ENCODE results near the gene TMEM255B.
A peak's percentile ranks its signal among the peaks of the same experiment; 100 is the strongest.

TMEM255B gene

GRCh38 chr13:113813749-113814434, 54.9 kb downstream of the TMEM255B start:
- H3K27ac ChIP-seq = no peak overlapping the region

DNA sequence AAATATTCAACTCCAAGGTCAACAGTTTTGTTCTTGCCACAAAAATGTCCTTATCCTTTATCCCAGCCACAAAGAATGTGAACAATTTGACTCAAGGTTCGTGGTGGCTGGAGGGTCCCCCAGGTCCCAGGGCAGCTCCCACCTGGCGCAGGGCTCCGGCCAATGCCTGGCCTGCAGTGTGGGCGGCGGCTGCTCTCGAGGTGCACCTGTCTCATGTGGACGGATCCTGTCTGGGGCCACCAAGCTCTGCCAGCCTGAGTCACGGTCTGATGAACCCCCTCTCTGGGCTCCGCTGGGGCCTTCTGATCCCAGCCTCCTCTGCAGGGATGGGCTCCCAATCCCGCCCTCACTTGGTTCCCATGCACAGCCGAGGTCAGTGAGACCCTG, 55.4 kb downstream of the TMEM255B start:
- H3K27ac ChIP-seq = no peak overlapping the region

More at GRCh38 chr13:113813749-113814434, 54.9 kb downstream of the TMEM255B start:
- TF ChIP-seq, protein P1, sequence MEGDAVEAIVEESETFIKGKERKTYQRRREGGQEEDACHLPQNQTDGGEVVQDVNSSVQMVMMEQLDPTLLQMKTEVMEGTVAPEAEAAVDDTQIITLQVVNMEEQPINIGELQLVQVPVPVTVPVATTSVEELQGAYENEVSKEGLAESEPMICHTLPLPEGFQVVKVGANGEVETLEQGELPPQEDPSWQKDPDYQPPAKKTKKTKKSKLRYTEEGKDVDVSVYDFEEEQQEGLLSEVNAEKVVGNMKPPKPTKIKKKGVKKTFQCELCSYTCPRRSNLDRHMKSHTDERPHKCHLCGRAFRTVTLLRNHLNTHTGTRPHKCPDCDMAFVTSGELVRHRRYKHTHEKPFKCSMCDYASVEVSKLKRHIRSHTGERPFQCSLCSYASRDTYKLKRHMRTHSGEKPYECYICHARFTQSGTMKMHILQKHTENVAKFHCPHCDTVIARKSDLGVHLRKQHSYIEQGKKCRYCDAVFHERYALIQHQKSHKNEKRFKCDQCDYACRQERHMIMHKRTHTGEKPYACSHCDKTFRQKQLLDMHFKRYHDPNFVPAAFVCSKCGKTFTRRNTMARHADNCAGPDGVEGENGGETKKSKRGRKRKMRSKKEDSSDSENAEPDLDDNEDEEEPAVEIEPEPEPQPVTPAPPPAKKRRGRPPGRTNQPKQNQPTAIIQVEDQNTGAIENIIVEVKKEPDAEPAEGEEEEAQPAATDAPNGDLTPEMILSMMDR (conservative IDR thresholded peaks at IDR 0.05) = no peak

DNA sequence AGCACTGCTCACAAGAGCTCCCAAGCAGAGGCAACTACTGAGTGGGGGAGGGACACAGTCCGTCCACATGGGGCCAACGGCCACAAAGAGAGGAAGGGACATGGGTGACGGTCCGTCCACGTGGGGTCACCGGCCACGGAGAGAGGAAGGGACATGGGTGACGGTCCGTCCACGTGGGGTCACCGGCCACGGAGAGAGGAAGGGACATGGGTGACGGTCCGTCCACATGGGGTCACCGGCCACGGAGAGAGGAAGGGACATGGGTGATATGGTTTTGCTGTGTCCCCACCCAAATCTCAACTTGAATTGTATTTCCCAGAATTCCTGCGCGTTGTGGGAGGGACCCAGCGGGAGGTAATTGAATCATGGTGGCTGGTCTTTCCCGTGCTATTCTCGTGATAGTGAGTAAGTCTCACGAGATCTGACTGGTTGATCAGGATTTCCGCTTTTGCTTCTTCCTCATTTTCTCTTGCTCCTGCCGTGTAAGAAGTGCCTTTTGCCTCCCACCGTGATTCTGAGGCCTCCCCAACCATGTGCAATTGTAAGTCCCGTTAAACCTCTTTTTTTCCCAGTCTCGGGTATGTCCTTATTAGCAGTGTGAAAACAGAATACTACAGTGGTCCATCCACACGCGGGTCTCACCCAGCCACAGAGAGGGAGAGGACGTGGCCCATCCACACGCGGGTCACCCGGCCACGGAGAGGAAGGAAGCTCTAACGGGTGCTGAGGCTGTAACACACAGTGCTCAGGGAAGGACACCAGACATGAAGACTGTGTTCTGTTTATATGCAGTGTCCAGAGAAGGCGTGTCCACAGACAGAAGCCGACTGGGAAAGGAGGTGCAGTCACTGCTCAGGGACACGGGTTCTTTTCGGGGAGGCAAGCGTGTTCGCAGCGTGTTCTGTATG, 56.4 kb downstream of the TMEM255B start:
- TF ChIP-seq, protein P1 (conservative IDR thresholded peaks at IDR 0.05) = no peak
- no peak overlapping the region for H3K27ac ChIP-seq

More for the DNA sequence above, 55.4 kb downstream of the TMEM255B start:
- TF ChIP-seq, protein P1 (conservative IDR thresholded peaks at IDR 0.05) = no peak

DNA sequence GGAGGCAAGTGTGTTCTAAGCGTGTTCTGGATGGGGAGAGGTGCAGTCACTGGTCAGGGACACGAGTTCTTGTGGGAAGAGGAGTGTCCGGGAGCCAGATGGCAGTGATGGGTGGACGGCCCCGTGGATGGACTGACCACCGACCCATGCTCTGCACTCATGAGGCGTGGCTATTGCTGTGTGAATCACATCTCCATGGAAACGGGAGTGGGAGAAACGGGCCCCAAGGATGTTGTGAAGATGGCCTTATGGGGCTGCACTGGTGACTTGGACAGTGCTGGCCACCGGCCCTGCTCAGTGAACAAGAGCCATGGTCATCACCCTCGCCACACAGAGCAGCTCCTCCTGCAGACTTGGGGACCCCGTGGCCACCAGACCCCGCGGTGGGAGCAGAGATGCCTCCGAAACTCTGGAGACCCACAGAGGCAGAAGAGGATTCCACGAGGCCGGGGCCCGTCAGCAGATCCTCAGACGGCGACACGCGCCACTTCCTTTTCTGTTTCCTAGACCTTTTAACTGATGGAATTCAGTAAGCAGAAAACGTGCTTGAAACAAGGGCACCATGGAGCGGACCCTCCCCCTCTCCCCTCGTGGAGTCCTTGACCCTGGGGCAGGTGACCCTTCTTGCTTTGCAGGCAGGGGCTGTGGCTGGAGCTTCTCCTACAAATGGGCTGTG, 57.4 kb downstream of the TMEM255B start:
- TF ChIP-seq, protein P1 (conservative IDR thresholded peaks at IDR 0.05) = no peak
- no peak overlapping the region for H3K27ac ChIP-seq

- no peak overlapping the region for H3K27ac ChIP-seq
Observed at GRCh38 chr13:113816946-113817859, 58.2 kb downstream of the TMEM255B start.

DNA sequence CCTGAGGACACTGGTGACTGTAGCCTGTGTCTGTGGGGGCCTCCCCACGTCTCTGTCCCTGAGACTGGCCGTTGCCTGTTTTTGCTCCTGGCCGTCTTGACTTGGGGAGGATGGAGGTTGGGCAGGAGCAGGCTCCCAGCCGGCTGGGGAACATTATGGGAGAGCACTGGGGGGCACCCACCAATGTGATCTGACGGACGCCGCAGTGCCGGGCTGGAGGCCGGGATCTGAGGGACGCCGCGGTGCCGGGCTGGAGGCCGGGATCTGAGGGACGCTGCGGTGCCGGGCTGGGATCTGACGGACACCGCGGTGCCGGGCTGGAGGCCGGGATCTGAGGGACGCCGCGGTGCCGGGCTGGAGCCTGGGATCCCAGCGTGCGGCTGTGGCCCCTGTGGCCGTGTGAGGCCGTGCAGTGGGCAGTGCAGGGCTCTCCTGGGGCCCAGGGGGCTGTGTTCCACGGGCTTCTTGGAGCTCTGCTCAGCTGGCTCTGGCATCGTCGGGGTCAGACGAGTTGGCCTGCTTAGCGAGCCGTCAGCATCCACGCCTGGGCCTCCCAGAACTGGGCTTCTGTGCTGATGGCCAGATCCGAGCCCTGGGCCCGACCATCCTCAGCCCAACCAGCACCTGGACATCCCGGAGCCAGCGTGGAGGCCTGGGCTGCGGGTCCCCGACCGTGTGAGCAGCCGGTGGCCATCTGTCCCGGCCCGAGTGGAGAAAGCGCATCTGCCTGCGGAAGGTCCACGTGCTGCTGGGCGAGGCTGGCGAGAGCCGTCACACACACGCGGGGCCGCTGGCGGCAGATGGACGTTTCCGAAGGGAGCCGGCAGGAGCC, 59.0 kb downstream of the TMEM255B start:
- no peak overlapping the region for H3K27ac ChIP-seq
- TF ChIP-seq, protein P1 (conservative IDR thresholded peaks at IDR 0.05) = no peak

More at GRCh38 chr13:113816946-113817859, 58.2 kb downstream of the TMEM255B start:
- TF ChIP-seq, protein P1 (conservative IDR thresholded peaks at IDR 0.05) = peak; percentile 60
